Measurements from ENCODE around the gene OVCA2.

The OVCA2 gene

GRCh38 chr17:2034157-2034556, 7.7 kb upstream of the OVCA2 start:
- DNase-seq (ENCODE audit: low read depth) = peak; percentile 50

- DNase-seq (ENCODE audit: low read depth) = peak; percentile 83
These were observed 6.8 kb upstream of the OVCA2 start for GRCh38 chr17:2034806-2035540.

- DNase-seq (ENCODE audit: low read depth) = no peak
These were observed 6.0 kb upstream of the OVCA2 start for GRCh38 chr17:2035541-2036488.

- DNase-seq (ENCODE audit: low read depth) = no peak
These were observed 4.7 kb upstream of the OVCA2 start for GRCh38 chr17:2037155-2037554.

GRCh38 chr17:2040219-2040827, 1.5 kb upstream of the OVCA2 start:
- DNase-seq (ENCODE audit: low read depth) = no peak

GRCh38 chr17:2040942-2041560, 771 bp upstream of the OVCA2 start:
- no peak for DNase-seq (ENCODE audit: low read depth)

- peak; percentile 38 for DNase-seq (ENCODE audit: low read depth)
These were observed 597 bp downstream of the OVCA2 start for GRCh38 chr17:2042390-2042847.

GRCh38 chr17:2042933-2043332, 1.1 kb downstream of the OVCA2 start:
- DNase-seq (ENCODE audit: low read depth) = no peak

GRCh38 chr17:2043785-2044184, 2.0 kb downstream of the OVCA2 start:
- DNase-seq (ENCODE audit: low read depth) = peak; percentile 76

- no peak for DNase-seq (ENCODE audit: low read depth)
These were observed 2.6 kb downstream of the OVCA2 start for GRCh38 chr17:2044263-2044894.

GRCh38 chr17:2047590-2047989, 5.8 kb downstream of the OVCA2 start:
- DNase-seq (ENCODE audit: low read depth) = no peak

- no peak for DNase-seq (ENCODE audit: low read depth)
These were observed 7.0 kb downstream of the OVCA2 start for GRCh38 chr17:2048805-2049204.

- peak; percentile 83 for DNase-seq (ENCODE audit: low read depth)
These were observed 7.8 kb downstream of the OVCA2 start for GRCh38 chr17:2049333-2050299.

GRCh38 chr17:2050300-2051060, 8.7 kb downstream of the OVCA2 start:
- peak; percentile 58 for DNase-seq (ENCODE audit: low read depth)

GRCh38 chr17:2051061-2051932, 9.5 kb downstream of the OVCA2 start:
- DNase-seq (ENCODE audit: low read depth) = peak; percentile 32

- DNase-seq (ENCODE audit: low read depth) = no peak
These were observed 10.2 kb downstream of the OVCA2 start for GRCh38 chr17:2051933-2052559.

- DNase-seq (ENCODE audit: low read depth) = peak; percentile 66
These were observed 11.8 kb downstream of the OVCA2 start for GRCh38 chr17:2053380-2054261.
